Ovary (tissue), 10 donors: ENCODE measurements around the gene C6orf163. TPM values are rescaled to one million over a fixed set of nuclear protein-coding genes. Genes with fewer than 3 reads are reported as not detected.
"Not testable (repeated sequence)": the region's sequence is repeated elsewhere in the genome, so short reads cannot be mapped to it uniquely, and the experiment has no call there.

Experiments
- DNase-seq, 5 donors: peaks; one replicate each; pipeline ENCODE4 v3.0.0-alpha.2; 2019 to 2020
- H3K27ac ChIP-seq, 2 donors: fragments of 200-600 bp; one replicate each; pipeline versions ENCODE4 v1.5.1 to v1.8.0; 2019 to 2022
- H3K27me3 ChIP-seq: fragments of 200-600 bp; one replicate; pipeline ENCODE4 v1.8.0; 2022
- H3K36me3 ChIP-seq: fragments of 200-600 bp; sonication (generic); one replicate; pipeline ENCODE4 v1.5.1; 2019
- H3K4me1 ChIP-seq: one replicate; pipeline ENCODE4 v1.8.1; 2013; ENCODE audit warnings: mild to moderate bottlenecking, moderate library complexity; ENCODE audit not compliant: insufficient read depth
- H3K4me3 ChIP-seq: fragments of 200-600 bp; sonication (generic); one replicate; pipeline ENCODE4 v1.5.1; 2017
- H3K9me3 ChIP-seq, 2 donors: fragments of 200-600 bp in 1 of 2; sonication (generic) in 1 of 2; one replicate each; pipeline versions ENCODE4 v1.5.1 to v1.8.1; 2013 to 2019; ENCODE audit warnings: mild to moderate bottlenecking in 1 of 2, moderate library complexity in 1 of 2
- EP300 ChIP-seq: sonication (generic); formaldehyde crosslinking; IDR thresholded peaks from one replicate; pipeline ENCODE4 v1.6.1; 2017; ENCODE audit warnings: antibody characterized with exemption
- POLR2A ChIP-seq: fragments of 450-650 bp; IDR thresholded peaks from one replicate; pipeline ENCODE4 v1.6.1; 2017; ENCODE audit warnings: antibody characterized with exemption, mild to moderate bottlenecking, moderate library complexity
- WGBS, 3 donors: extraction: QIAGEN DNeasy Blood & Tissue Kit in 1 of 3; methylation state at CpG; one replicate each; pipeline versions ENCODE4 v1.1.5 to v1.1.7; 2013 to 2017; 5-methylcytosine and 5-hydroxymethylcytosine counted together
- intact Hi-C, 4 donors: fragments of 100-400 bp; cut with DNase I; formaldehyde crosslinking; loops; one replicate each; pipeline versions ENCODE4 v1.11.0 to v1.15.1; 2022 to 2023
- long read RNA-seq, 3 donors: library from polyadenylated mRNA in 2 of 3; unstranded in 2 of 3; transcript quantifications; one replicate each; pipeline ENCODE4 v2.0.0 and lab custom pipeline, GENCODE V29; 2021 to 2026
- polyA plus RNA-seq, 2 donors: library from polyadenylated mRNA; stranded (reverse); fragments of 200-250 nt in 1 of 2; fragments of 350-450 nt in 1 of 2; fragmentation: Illumina TruSeq in 1 of 2; extraction: RNeasy Lipid Tissue Mini Kit (QIAGEN cat#74804) in 1 of 2; gene quantifications; one replicate each; pipeline ENCODE4 v1.2.3, GENCODE V29; 2013 to 2014
- total RNA-seq, 7 donors: library from RNA; depleted of rRNA in 2 of 7; stranded (reverse); fragments of >200 nt in 2 of 7; fragmentation: NEBNext Ultra II Directional in 3 of 7; extraction: Animal tissue kit (Norgen Biotek cat#: 25700) in 3 of 7; gene quantifications; one replicate each; pipeline versions ENCODE4 v1.1.0 to v1.2.4, GENCODE V29; 2016 to 2023
- TF ChIP-seq, protein P1 (sequence below), 3 donors: fragments of 450-650 bp in 2 of 3; fragments of 200-600 bp in 1 of 3; IDR thresholded peaks; one replicate each; pipeline versions ENCODE4 v1.5.1 to v1.8.0; 2016 to 2022; ENCODE audit warnings: antibody characterized with exemption in 3 of 3, mild to moderate bottlenecking in 1 of 3
- donor health status: DM: no; HTN: no; CAD: no; lungs with moderate emphysema.
- donor health status: DM: no; HTN: no; CAD: no.
- donor health status: Bipolar disorder and iron deficiency.
- donor health status: DM: yes; HTN: yes; CAD: no.
- donor health status: DM: no; HTN: no; CAD: no.
- donor health status: DM: yes; HTN: yes; CAD: no.

C6orf163 gene
- 1 to 10 TPM; 1.7 to 4.1 (median 3.6) TPM for total RNA-seq
- polyA plus RNA-seq = 1 to 10 TPM; 1.3 to 1.6 TPM
- long read RNA-seq, donor 1, partial matches to known transcripts = 0 of 1 reads
- long read RNA-seq, donor 1, other reads (novel, unspliced or antisense) = 0 of 1 reads
- long read RNA-seq, donor 2, partial matches to known transcripts = 0 of 1 reads
- long read RNA-seq, donor 2, other reads (novel, unspliced or antisense) = 0 of 1 reads
- long read RNA-seq, donor 3 = 0 reads

DNA sequence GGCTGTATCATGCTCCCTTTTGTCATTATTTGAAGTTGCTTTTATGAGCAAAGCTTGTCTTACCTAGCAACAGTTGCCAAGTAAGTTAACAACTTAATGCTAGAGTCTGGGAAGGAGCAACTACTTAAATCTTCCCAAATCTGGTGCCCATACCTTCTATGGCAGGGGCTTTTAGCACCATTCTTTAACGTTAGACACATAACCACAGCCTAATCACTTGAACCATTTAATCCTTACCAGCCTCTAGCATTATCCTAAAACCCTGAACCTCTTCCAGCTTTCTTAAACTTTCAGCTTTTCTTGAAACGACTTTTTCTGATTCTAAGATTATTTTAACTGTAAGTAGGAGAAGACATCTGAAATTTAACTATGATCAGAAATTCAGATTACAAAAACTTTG is at the start of gene C6orf163:
Gene C6orf163 (plus strand): TSS at position 83 of the 400 bp plus-strand sequence. CDS start 287 bp downstream, at position 370.
- H3K36me3 ChIP-seq = no peaks in the 10 kb centered on the region
- H3K27ac ChIP-seq = no peak within 1 kb of the TSS
- intact Hi-C loops = no loop called here
- no peaks in the 10 kb centered on the region for H3K9me3 ChIP-seq
- H3K4me3 ChIP-seq = no peak within 1 kb of the TSS
- no peaks in the 10 kb centered on the region for H3K27me3 ChIP-seq
- 77 to 83% (median 83%) methylated on average over 2 of the region's 2 CpGs for WGBS, 3 donors
- no peak for TF ChIP-seq EP300
- TF ChIP-seq, protein P1, sequence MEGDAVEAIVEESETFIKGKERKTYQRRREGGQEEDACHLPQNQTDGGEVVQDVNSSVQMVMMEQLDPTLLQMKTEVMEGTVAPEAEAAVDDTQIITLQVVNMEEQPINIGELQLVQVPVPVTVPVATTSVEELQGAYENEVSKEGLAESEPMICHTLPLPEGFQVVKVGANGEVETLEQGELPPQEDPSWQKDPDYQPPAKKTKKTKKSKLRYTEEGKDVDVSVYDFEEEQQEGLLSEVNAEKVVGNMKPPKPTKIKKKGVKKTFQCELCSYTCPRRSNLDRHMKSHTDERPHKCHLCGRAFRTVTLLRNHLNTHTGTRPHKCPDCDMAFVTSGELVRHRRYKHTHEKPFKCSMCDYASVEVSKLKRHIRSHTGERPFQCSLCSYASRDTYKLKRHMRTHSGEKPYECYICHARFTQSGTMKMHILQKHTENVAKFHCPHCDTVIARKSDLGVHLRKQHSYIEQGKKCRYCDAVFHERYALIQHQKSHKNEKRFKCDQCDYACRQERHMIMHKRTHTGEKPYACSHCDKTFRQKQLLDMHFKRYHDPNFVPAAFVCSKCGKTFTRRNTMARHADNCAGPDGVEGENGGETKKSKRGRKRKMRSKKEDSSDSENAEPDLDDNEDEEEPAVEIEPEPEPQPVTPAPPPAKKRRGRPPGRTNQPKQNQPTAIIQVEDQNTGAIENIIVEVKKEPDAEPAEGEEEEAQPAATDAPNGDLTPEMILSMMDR (IDR thresholded peaks at IDR 0.05) = no peak
- no peak for TF ChIP-seq POLR2A
- H3K4me1 ChIP-seq = peaks cover 3% of the 10 kb centered on the region
- DNase-seq = no peak

DNA sequence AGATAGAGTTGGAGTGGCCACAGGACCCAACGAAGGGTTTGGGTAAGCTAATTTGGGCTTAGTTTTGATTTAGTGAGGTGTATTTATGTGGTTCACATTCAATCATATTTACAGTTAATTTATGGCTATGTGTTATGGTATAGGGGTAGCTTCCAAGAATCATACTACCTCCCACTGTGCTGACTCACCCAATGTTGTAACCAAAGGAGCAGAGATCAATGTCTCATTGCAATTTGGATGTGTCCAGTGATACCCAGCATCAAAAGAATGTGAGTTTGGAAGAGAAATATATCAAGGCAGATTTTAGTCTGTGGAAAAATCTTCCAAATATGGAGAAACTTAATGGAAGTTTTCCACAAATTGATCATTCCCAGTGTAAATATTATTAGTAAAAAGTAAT is 47.5 kb upstream of the C6orf163 start:
- WGBS, 3 donors = 48 to 56% (median 52%) methylated on average over 1 of the region's 1 CpG

DNA sequence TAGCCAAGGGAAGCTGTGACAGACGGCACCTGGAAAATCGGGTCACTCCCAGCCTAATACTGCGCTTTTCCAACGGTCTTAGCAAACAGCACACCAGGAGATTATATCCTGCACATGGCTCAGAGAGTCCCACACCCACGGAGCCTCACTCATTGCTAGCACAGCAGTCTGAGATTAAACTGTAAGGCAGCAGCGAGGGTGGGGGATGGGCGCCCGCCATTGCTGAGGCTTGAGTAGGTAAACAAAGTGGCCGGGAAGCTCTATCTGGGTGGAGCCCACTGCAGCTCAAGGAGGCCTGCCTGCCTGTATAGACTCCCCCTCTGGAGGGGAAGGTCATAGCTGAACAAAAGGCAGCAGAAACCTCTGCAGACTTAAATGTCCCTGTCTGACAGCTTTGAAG is 43.3 kb upstream of the C6orf163 start:
- H3K9me3 ChIP-seq, H3K4me1 ChIP-seq, H3K27me3 ChIP-seq, intact Hi-C loops, H3K4me3 ChIP-seq, DNase-seq, H3K27ac ChIP-seq, H3K36me3 ChIP-seq: not testable (repeated sequence)
- WGBS, 3 donors = 80 to 82% (median 81%) methylated on average over 9 of the region's 9 CpGs

More for the DNA sequence above, 47.5 kb upstream of the C6orf163 start:
- no peak for DNase-seq
- H3K9me3 ChIP-seq = no peaks in the 10 kb centered on the region
- intact Hi-C loops = no loop called here
- no peaks in the 10 kb centered on the region for H3K27me3 ChIP-seq
- no peak overlapping the region for H3K4me3 ChIP-seq
- TF ChIP-seq, protein P1 (IDR thresholded peaks at IDR 0.05) = no peak
- no peak for TF ChIP-seq EP300
- no peak for TF ChIP-seq POLR2A
- H3K4me1 ChIP-seq = no peaks in the 10 kb centered on the region
- no peak overlapping the region for H3K27ac ChIP-seq
- no peaks in the 10 kb centered on the region for H3K36me3 ChIP-seq

DNA sequence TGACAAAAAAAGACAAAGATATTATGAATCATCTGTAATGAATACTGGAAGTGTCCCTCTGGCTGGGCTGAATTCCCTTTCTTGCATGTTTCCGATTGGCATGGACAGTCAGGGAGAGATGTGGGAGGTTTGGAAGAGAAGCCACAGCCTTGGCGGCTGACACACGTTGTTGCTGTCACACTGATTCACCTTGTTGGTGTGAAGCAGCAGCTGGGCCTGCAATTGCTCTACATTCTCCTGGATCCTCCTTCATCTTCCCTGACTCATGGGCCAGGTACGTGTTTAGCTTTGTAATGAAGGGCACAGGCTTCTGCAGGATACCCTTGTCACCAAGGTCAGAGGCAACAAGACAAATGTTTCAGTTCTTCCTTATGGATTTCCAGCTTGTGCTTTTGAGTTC is 35.6 kb upstream of the C6orf163 start:
- Histone ChIP-seq H3K9me3 (no peaks in the 10 kb centered on the region), H3K4me1 (no peaks in the 10 kb centered on the region), H3K36me3 (no peaks in the 10 kb centered on the region), H3K27ac (no peak overlapping the region), H3K27me3 (no peaks in the 10 kb centered on the region), H3K4me3 (no peak overlapping the region)
- intact Hi-C loops = no loop called here
- DNase-seq = no peak
- TF ChIP-seq, protein P1 (IDR thresholded peaks at IDR 0.05) = no peak
- no peak for TF ChIP-seq POLR2A
- no peak for TF ChIP-seq EP300
- WGBS, 3 donors = 37 to 49% (median 42%) methylated on average over 4 of the region's 4 CpGs

DNA sequence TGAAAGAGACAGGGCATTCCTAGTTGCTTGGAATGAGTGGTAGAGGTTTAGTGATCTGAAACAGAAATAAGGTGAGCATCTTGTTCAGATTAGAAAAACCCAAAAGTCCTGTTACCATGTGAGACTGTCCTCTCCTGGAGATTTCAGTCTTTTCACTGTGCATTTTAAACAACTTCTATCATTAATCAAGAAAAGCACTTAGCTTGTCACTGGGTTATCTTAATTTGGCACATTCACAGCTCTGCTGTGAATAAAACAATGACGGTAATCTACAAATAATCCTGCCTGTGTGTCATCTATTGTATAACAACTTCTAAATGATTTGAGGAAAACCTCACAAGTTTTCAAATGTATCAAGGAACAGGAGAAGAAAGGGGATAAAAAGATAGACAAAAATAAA is 31.8 kb upstream of the C6orf163 start:
- no peak for TF ChIP-seq POLR2A
- TF ChIP-seq, protein P1 (IDR thresholded peaks at IDR 0.05) = no peak
- no peak for TF ChIP-seq EP300
- Histone ChIP-seq H3K9me3 (no peaks in the 10 kb centered on the region), H3K36me3 (no peaks in the 10 kb centered on the region), H3K27me3 (no peaks in the 10 kb centered on the region), H3K4me1 (no peaks in the 10 kb centered on the region), H3K27ac (no peak overlapping the region), H3K4me3 (no peak overlapping the region)
- intact Hi-C loops = no loop called here
- DNase-seq = no peak
- 0 to 10% (median 7%) methylated on average over 1 of the region's 1 CpG for WGBS, 3 donors
